CD4-positive, alpha-beta T cell (primary cell): ENCODE measurements around the gene EPB41L4B. TPM values are rescaled to one million over a fixed set of nuclear protein-coding genes. Genes with fewer than 3 reads are reported as not detected.

ENCODE experiments used
- ATAC-seq: fragments of 200-7000 bp; cut with Tn5 transposase; one replicate; pipeline ENCODE4 v1.10.0; 2022; ENCODE audit warnings: mild to moderate bottlenecking; ENCODE audit not compliant: poor library complexity
- CTCF ChIA-PET: fragments of 350-600 bp; sonication (Branson Sonifier 250); formaldehyde crosslinking; loops from one replicate; lab custom pipeline; 2021; ENCODE audit warnings: antibody characterized with exemption, inconsistent platforms; lab: Charles Lee
- POLR2A ChIA-PET: fragments of 350-600 bp; sonication (Branson Sonifier 250); formaldehyde crosslinking; loops from one replicate; lab custom pipeline; 2021; ENCODE audit warnings: antibody characterized with exemption, inconsistent platforms; lab: Charles Lee
- DNase-seq, 14 experiments: peaks; one replicate each; pipeline ENCODE4 v3.0.0-alpha.2; 2013 to 2020; ENCODE audit warnings: mixed read lengths in 2 of 14
- H3K27ac ChIP-seq, 2 donors: one replicate each; pipeline versions ENCODE4 v1.5.1 to v1.7.0; 2013; ENCODE audit warnings: low read length in 2 of 2, low read depth in 1 of 2, mild to moderate bottlenecking in 1 of 2
- H3K27me3 ChIP-seq, 2 experiments: 1 replicate in 1 of 2; 2 replicates in 1 of 2; pipeline versions ENCODE4 v1.6.1 to v1.7.0; 2013; ENCODE audit warnings: low read length in 2 of 2, control low read depth in 1 of 2, mild to moderate bottlenecking in 1 of 2, moderate library complexity in 1 of 2; ENCODE audit not compliant: insufficient read depth in 2 of 2, control insufficient read depth in 1 of 2
- H3K36me3 ChIP-seq: one replicate; pipeline ENCODE4 v1.6.1; 2013; ENCODE audit warnings: low read length, control low read depth; ENCODE audit not compliant: insufficient read depth
- H3K4me1 ChIP-seq: one replicate; pipeline ENCODE4 v1.6.1; 2013; ENCODE audit warnings: low read length, control low read depth; ENCODE audit not compliant: insufficient read depth
- H3K4me3 ChIP-seq: one replicate; pipeline ENCODE4 v1.5.1; 2013; ENCODE audit warnings: mild to moderate bottlenecking, low read length, moderate library complexity
- H3K9me3 ChIP-seq, 2 experiments: 1 replicate in 1 of 2; 2 replicates in 1 of 2; pipeline versions ENCODE4 v1.6.1 to v1.7.0; 2013; ENCODE audit warnings: low read length in 2 of 2, mild to moderate bottlenecking in 2 of 2, control low read depth in 1 of 2, moderate library complexity in 1 of 2; ENCODE audit not compliant: control insufficient read depth in 1 of 2, insufficient read depth in 1 of 2
- H3K27ac Mint-ChIP-seq: one replicate; pipeline ENCODE4 v1.8.0; 2020; ENCODE audit warnings: mixed read lengths
- H3K27me3 Mint-ChIP-seq: one replicate; pipeline ENCODE4 v1.8.0; 2021; ENCODE audit warnings: mixed read lengths
- H3K36me3 Mint-ChIP-seq: one replicate; pipeline ENCODE4 v1.8.0; 2021; ENCODE audit warnings: low read depth, mixed read lengths
- H3K4me1 Mint-ChIP-seq: one replicate; pipeline ENCODE4 v1.8.0; 2021; ENCODE audit warnings: low read depth, mixed read lengths
- H3K4me3 Mint-ChIP-seq: one replicate; pipeline ENCODE4 v1.8.0; 2020; ENCODE audit warnings: mild to moderate bottlenecking, mixed read lengths
- H3K9me3 Mint-ChIP-seq: one replicate; pipeline ENCODE4 v1.8.0; 2020; ENCODE audit warnings: mixed read lengths
- intact Hi-C, 2 experiments: fragments of 100-400 bp; cut with DNase I in 1 of 2; cut with micrococcal nuclease in 1 of 2; formaldehyde crosslinking; loops; one replicate each; pipeline versions ENCODE4 v1.15.1 to v1.9.0; 2023 to 2025; cut with DNase I, micrococcal nuclease
- total RNA-seq, 174 experiments: library from RNA in 2 of 174; stranded (reverse) in 2 of 174; gene quantifications; one replicate each; pipeline ENCODE4 v1.2.3 and lab custom pipeline; 2021 to 2026
- TF ChIP-seq, protein P1 (sequence below): fragments of 200-600 bp; IDR thresholded peaks from one replicate; pipeline ENCODE4 v1.8.0; 2022; ENCODE audit warnings: antibody characterized with exemption, mild to moderate bottlenecking

Gene EPB41L4B
- total RNA-seq, 2 experiments from 2014 or later, result not detected

DNA sequence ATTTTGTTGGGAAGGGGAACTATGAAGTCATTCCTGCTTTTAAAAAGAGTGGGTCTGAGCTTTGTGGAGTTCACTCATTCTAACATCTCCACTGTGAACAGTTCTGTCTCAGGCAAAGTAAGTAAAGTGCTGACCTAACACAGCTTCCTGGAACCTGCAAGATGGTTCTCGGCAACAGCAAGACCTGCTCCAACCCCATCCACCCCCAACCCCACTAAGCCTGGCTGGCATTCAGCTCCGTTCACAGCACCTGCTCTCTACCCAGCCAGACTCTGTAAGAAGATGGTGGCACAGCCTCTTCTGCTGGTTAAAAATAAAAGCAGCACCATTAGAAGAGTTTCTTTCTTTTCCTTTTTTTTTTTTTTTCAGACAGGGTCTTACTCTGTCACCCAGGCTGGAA is 42.0 kb downstream of the EPB41L4B start:
- no peaks in the 10 kb centered on the region for H3K36me3 Mint-ChIP-seq
- Histone ChIP-seq H3K9me3 (no peaks in the 10 kb centered on the region), H3K4me1 (no peaks in the 10 kb centered on the region), H3K4me3 (no peak overlapping the region), H3K36me3 (no peaks in the 10 kb centered on the region), H3K27ac (no peak overlapping the region), H3K27me3 (peaks cover 0 to 2% of the 10 kb centered on the region in 2 experiments)
- ATAC-seq (no peak), DNase-seq (no peak)
- peaks cover 50% of the 10 kb centered on the region for H3K27me3 Mint-ChIP-seq
- no peak overlapping the region for H3K27ac Mint-ChIP-seq
- POLR2A ChIA-PET, result no interaction called here
- intact Hi-C loops, result no loop called here
- H3K9me3 Mint-ChIP-seq, result no peaks in the 10 kb centered on the region
- H3K4me3 Mint-ChIP-seq, result no peak overlapping the region
- TF ChIP-seq, protein P1, sequence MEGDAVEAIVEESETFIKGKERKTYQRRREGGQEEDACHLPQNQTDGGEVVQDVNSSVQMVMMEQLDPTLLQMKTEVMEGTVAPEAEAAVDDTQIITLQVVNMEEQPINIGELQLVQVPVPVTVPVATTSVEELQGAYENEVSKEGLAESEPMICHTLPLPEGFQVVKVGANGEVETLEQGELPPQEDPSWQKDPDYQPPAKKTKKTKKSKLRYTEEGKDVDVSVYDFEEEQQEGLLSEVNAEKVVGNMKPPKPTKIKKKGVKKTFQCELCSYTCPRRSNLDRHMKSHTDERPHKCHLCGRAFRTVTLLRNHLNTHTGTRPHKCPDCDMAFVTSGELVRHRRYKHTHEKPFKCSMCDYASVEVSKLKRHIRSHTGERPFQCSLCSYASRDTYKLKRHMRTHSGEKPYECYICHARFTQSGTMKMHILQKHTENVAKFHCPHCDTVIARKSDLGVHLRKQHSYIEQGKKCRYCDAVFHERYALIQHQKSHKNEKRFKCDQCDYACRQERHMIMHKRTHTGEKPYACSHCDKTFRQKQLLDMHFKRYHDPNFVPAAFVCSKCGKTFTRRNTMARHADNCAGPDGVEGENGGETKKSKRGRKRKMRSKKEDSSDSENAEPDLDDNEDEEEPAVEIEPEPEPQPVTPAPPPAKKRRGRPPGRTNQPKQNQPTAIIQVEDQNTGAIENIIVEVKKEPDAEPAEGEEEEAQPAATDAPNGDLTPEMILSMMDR, result no peak
- CTCF ChIA-PET, result no interaction called here
- no peaks in the 10 kb centered on the region for H3K4me1 Mint-ChIP-seq

DNA sequence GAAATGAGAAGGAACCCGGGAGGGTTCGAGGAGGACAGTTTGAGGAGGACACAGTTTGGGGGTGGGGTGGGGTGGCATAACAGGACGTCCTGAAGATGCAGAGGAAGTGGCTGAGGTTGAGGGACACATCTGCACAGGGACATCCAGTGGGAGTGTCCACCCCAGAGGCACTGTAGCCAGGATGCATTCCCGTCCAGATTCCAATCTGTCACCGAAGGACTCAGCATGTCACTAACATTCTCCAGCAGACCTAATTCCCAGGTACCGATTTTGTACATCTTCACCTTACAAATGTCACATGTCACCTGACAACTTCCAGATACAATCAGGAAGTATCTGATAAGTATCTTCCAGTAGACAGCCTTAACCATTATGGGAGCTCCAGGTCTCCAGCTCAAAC is 42.6 kb downstream of the EPB41L4B start:
- Histone ChIP-seq H3K27ac (no peak overlapping the region), H3K4me3 (no peak overlapping the region), H3K27me3 (peaks cover 0 to 2% of the 10 kb centered on the region in 2 experiments), H3K9me3 (no peaks in the 10 kb centered on the region), H3K36me3 (no peaks in the 10 kb centered on the region), H3K4me1 (no peaks in the 10 kb centered on the region)
- DNase-seq (no peak), ATAC-seq (no peak)
- H3K4me1 Mint-ChIP-seq, result no peaks in the 10 kb centered on the region
- TF ChIP-seq, protein P1, result no peak
- CTCF ChIA-PET, result no interaction called here
- POLR2A ChIA-PET, result no interaction called here
- H3K36me3 Mint-ChIP-seq, result no peaks in the 10 kb centered on the region
- H3K4me3 Mint-ChIP-seq, result no peak overlapping the region
- H3K27me3 Mint-ChIP-seq, result peaks cover 52% of the 10 kb centered on the region
- no peak overlapping the region for H3K27ac Mint-ChIP-seq
- no peaks in the 10 kb centered on the region for H3K9me3 Mint-ChIP-seq
- intact Hi-C loops, result no loop called here

DNA sequence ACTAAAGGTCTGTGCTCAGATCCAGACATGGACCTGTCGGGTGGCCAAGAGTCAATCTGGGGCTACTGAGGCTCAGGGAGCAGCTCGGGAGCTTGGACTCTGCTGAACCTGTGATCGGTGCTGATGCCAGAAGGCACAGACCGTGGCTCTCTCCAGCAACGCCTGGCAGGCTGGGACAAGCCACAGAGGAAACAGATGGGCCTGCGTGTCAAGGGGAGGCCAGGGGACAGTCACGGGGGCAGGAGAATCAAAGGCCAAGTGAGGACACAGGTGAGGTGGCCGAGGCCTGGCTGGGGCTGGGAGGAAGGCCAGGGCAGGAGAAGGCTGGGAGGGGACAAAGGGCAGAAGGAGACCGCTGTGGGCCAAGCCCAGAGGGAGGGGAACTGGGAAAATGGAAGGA is 43.4 kb downstream of the EPB41L4B start:
- CTCF ChIA-PET, result no interaction called here
- TF ChIP-seq, protein P1, result no peak
- Mint-ChIP-seq H3K36me3 (no peaks in the 10 kb centered on the region), H3K4me3 (no peak overlapping the region), H3K9me3 (no peaks in the 10 kb centered on the region), H3K27me3 (peaks cover 47% of the 10 kb centered on the region), H3K27ac (no peak overlapping the region), H3K4me1 (no peaks in the 10 kb centered on the region)
- Histone ChIP-seq H3K4me3 (no peak overlapping the region), H3K27ac (no peak overlapping the region), H3K27me3 (peaks cover 0 to 2% of the 10 kb centered on the region in 2 experiments), H3K36me3 (no peaks in the 10 kb centered on the region), H3K9me3 (no peaks in the 10 kb centered on the region), H3K4me1 (no peaks in the 10 kb centered on the region)
- DNase-seq (no peak), ATAC-seq (no peak)
- POLR2A ChIA-PET, result no interaction called here
- intact Hi-C loops, result no loop called here
